ENCODE results near the gene SOX10. TPM values are rescaled to one million over a fixed set of nuclear protein-coding genes. Genes with fewer than 3 reads are reported as not detected.

SOX10 gene
- total and polyA plus RNA-seq, 9 of the 15 experiments (the other 6 are each of a cell fraction or from before 2014, with no cell fraction given) = not detected

- ChIA-PET CTCF (ENCODE audit: low intra/inter-chr PET ratio) (no interaction called here), POLR2A (no interaction called here)
- DNase-seq (ENCODE audit: extremely low read depth in 1 of 4, low spot score in 3 of 4) = peak in 1 of 4 experiments; percentile 18
- no TSS peak for BruUV-seq (replicated peaks)
- Histone ChIP-seq H3K27me3 (ENCODE audit: control insufficient read depth in 2 of 2, insufficient read depth in 2 of 2, low read length in 2 of 2) (no peaks in the 10 kb centered on the region; a peak in 1 of 5 replicates), H3K79me2 (ENCODE audit: control insufficient read depth, insufficient read depth, low read length) (no peaks in the 10 kb centered on the region), H3K36me3 (ENCODE audit: control insufficient read depth, insufficient read depth, low read length) (no peaks in the 10 kb centered on the region), H3K9me1 (ENCODE audit: control insufficient read depth, insufficient read depth, low read length) (no peaks in the 10 kb centered on the region), H3K27ac (ENCODE audit: extremely low read depth, low read depth, low read length) (no peak overlapping the region), H4K20me1 (replicated peaks; ENCODE audit: control insufficient read depth, insufficient read depth, low read length) (no peaks in the 10 kb centered on the region), H3K9ac (ENCODE audit: insufficient read depth in 1 of 2, low read depth in 2 of 2, low read length in 2 of 2) (no peak overlapping the region), H3K4me3 (no peak overlapping the region), H3K4me2 (ENCODE audit: insufficient read depth, low read length) (no peak overlapping the region), H2AFZ (ENCODE audit: low read depth, low read length) (no peak overlapping the region), H3K4me1 (replicated peaks in 1 of 2; ENCODE audit: control insufficient read depth in 2 of 2, insufficient read depth in 2 of 2, low read length in 2 of 2) (peaks cover 6 to 13% of the 10 kb centered on the region in 2 experiments; a peak in 4 of 5 replicates), H3K9me3 (replicated peaks; ENCODE audit: control insufficient read depth, insufficient read depth, low read depth, low read length) (no peaks in the 10 kb centered on the region)
- TF ChIP-seq PBX2 (CRISPR knock-in tag; IDR thresholded peaks at IDR 0.05; ENCODE audit: low read depth) = no peak
- no peak for TF ChIP-seq PBX2 (tag; conservative IDR thresholded peaks at IDR 0.05; ENCODE audit: low read depth)
- no peak for TF ChIP-seq ZNF3 (CRISPR knock-in tag; IDR thresholded peaks at IDR 0.05)
- no peak for TF ChIP-seq ZBTB9 (CRISPR knock-in tag; IDR thresholded peaks at IDR 0.05)
- TF ChIP-seq ZNF57 (CRISPR knock-in tag; IDR thresholded peaks at IDR 0.05) = no peak
- TF ChIP-seq RFX5 (IDR thresholded peaks at IDR 0.05; ENCODE audit: low read depth, low read length) = no peak
- TF ChIP-seq FOXJ3 (CRISPR knock-in tag; IDR thresholded peaks at IDR 0.05) = no peak
- TF ChIP-seq ZNF282 (CRISPR knock-in tag; IDR thresholded peaks at IDR 0.05) = no peak
- TF ChIP-seq CREM (IDR thresholded peaks at IDR 0.05; ENCODE audit: low read depth) = peak; percentile 53
- no peak for TF ChIP-seq PYGO2 (tag; IDR thresholded peaks at IDR 0.05)
- in situ Hi-C loops (cut with MboI) (no loop called here), intact Hi-C loops (cut with micrococcal nuclease) (loop anchor here (10.0 kb wide), 1 partner anchor 68 kb away; the partner anchor contains the start of genes C22orf23 and POLR2F)
- 11% methylated on average over 6 of the region's 6 CpGs for WGBS (ENCODE audit: insufficient coverage, low coverage, missing lambda C conversion rate)
- no peak for FAIRE-seq
- no peak for ATAC-seq
These were observed 38.7 kb upstream of the SOX10 start for GRCh38 chr22:38023045-38023444.
